Islet precursor cell (in vitro differentiated cells): ENCODE measurements around the gene TRNP1.

Source experiments
- DNase-seq: peaks from one replicate; pipeline ENCODE4 v3.0.0-alpha.2; 2018

The TRNP1 gene

GRCh38 chr1:27029517-27029916, 36.0 kb downstream of the TRNP1 start:
- no peak for DNase-seq

DNA sequence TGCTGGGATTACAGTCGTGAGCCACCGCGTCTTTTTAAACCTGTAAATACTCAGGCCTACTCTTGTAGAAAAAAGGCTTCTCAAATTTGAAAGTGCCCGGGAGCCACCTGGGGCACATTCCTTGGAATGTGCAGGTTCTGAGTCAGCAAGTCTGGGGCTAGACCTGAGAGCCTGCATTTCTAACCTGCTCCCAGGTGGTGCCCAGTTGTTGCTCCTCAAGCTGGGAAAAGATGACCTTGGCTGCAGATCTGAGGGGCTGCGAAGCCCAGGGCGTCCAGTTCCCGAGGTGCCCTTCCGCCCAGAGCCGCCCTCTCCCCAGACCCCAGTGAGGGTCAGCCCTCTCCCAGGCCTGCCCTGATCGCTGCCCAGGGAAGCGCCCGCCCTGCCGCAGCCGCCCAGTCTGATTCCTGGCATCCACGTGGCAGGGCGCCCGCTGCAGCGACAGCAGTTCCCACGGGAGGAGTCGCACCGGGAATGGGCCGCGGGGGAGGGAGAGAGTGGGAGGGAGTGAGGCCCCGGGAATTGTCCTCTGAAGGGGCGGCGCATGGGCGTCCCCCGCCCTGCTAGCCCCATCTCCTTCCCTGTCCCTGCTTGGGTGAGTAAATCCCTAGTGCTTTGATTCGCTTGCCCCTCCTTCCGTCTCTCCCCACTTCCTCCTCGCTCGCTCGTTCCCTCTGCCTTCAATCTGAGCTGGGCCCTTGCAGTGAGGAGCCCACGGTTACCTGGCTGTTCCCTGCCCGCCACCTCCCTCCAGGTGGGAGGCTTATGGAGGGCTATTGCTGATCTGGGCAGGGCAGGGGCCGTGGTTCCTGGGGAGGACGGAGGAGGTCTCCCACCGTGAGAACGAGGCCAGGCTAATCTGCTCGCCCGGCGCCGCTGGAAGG, 38.0 kb downstream of the TRNP1 start:
- peak; percentile 92 for DNase-seq

DNA sequence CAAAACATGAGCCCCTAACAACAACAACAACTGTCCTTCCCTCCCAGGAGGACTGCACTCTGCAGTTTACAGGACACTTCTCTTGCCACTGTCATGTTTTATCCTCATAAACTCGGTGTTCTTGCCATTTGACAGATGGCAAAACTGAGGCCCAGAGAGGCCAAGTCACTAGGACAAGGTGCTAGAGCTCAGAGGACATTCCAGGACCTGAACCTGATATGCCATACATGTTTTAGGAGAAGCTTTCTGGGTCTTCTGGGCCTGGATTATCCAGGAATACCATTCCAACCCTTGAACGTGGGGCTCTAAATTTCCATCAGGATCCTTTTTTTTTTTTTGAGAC, 38.6 kb downstream of the TRNP1 start:
- no peak for DNase-seq

DNA sequence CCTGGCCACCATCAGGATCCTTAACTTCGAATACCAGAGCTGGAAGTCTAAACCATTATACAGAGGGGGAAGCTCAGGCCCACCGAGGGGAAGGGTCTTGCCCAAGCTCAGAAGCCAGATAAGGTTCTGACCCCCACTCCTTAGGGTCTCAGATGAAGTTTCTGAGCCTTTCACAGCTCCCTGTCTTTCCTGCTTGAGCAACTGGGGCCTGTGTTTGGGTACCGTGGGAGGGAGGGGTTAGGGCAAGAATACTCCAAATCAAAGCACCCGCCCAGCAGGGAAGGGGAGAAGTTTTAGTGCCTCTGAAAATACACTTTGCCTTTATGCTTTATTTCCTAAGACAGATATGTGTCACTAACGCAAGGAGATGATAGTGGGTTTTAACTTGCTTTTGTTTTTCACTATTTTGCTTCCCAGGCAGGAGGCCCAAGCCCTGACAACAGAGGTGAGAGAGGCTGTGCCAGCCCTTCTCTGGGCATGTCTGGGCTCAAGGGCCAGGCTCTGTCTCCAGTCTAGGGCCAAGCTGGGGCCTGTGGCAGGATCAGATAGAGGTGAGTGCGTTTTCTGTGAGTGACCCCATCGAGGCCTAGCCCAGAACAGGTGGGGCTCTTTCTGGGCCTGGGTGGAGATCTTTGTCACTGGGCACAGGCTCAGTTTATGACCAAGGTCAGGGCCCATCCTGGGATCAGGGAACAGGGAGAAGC, 39.7 kb downstream of the TRNP1 start:
- no peak for DNase-seq

- no peak for DNase-seq
Observed at GRCh38 chr1:27035344-27035743, 41.9 kb downstream of the TRNP1 start.

DNA sequence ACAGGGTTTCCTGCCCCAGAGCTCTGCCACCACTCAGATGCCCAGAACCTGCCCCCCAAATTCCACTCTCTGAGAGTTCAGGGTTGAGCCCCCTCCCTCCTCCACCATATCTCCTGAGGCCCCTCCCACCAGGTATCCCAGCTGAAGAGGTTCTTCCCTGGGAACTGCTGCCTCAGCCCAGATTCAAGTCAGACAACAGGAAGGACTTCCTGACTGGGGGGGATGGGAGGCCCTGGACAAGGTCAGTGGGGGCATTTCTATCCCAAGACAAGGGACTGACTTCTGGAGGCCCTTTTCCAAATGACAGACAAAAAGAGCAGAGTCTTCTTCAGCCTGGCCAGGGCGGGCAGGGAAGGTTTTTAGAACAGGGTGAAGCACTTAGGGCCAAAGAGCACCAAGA, 43.2 kb downstream of the TRNP1 start:
- DNase-seq = no peak

DNA sequence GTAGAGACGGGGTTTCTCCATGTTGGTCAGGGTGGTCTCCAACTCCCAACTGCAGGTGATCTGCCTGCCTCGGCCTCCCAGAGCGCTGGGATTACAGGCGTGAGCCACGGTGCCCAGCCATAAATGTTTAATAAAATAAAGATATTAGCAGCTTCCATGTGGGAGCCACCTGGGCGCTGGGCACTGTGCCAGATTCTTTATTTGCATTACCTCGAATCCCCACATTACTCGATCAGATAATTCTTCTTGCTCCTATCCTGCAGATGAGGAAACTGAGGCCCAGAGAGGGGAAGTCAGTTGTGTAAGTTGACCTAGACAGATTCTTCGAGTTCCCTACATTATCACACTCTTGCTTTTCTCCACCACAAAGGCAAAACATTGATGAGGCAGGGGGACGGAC, 44.0 kb downstream of the TRNP1 start:
- no peak for DNase-seq

DNA sequence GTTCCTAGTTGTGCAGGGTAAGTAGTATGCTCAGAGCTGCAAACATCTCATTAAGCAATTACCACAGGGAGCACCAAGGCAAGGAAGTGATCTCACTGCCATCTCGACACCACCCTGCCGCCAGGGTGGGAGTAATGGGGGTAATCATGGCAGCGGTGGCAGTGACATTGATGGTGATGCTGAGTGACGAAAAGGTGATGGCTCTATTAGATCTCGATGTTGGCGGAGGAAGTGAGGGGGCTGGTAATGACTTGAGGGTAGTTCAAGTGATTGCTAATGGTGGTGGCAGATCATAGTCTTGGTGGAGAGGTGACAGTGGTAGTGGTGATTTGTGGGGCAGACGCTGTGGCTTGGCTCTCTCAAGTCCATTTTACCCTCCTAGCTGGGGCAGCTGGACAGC, 44.5 kb downstream of the TRNP1 start:
- no peak for DNase-seq

DNA sequence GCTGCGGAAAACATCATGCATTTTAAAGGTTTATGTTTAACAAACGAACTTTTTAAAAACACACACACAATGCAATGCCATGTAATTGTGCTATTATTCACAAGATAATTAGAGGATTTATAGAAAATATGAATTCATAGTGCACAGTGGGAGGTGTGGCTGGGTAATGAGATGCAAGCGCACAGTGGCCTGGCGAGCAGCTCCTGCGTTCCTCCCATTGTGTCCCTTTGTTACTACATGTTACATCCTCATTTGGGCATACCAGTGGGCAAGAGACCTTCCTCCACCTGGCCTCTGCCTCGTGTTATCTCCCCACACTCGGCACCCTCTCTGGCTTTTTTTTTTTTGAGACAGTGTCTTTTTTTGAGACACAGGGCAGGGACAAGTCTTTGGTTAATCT, 49.2 kb downstream of the TRNP1 start:
- no peak for DNase-seq

- peak; percentile 93 for DNase-seq
Observed at GRCh38 chr1:27044613-27045151, 51.2 kb downstream of the TRNP1 start.

DNA sequence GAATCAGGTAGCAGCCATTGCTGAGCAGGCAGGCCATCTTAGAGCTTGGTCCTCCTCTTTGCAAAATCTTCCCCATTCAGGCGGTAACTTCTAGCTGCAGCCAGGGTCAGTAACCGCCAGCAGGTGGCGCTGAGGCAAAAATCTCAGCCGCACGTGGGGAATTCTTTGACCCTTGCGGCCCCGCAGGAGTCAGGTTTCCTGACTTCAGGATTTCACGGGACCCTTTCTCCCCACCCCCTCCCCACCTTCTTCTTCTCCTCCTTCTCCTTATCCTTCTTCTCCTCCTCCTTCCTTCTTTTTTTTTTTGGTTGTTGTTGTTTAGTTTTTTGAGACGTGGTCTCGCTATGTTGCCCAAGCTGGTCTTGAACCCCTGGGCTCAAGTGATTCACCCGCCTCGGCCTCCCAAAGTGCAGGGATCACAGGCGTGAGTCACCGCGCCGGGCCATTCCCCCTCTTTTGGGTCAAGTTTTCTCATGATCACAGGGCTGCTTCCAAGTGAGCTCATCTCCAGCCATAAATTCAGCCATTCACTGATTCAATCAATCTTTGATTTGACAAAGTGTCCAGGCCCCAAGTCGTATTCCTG, 52.6 kb downstream of the TRNP1 start:
- peak; percentile 82 for DNase-seq

DNA sequence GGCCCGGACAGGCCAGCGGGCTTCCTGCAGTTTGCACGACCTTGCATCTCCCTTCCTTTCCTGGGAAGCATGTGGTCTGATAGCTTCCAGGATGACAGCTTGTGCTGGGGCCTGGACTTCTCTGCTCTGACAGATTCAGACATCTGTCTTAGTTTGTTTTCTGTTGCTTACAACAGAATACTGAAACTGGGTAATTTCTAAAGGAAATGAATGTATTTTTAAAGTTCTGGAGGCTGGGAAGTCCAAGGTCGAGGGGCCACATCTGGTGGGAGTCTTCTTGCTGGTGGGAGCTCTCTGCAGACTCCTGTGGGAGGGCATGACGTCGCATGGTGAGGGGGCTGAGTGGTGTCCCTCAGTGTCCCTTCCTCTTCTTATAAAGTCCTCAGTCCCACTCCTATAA, 54.4 kb downstream of the TRNP1 start:
- no peak for DNase-seq

- no peak for DNase-seq
Observed at GRCh38 chr1:27049100-27049499, 55.6 kb downstream of the TRNP1 start.

DNA sequence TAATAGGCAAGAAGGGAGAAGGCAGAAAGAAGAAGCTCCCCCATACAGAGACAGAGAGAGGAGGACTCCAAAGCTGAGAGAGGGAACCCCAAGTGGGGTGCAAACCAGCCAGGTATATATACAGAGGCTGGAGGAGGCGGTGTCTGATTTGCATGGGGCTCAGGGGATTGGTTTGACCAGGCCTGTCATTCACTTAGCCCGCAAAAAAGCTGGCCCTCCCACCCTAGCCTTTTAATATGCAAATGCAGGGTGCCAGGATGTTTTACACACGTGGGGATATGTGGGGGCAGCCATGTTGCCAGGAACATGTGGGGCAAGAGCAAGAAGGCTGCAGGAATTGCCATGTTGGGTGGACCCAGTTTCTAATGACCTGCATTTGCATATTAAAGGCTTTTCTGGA, 56.1 kb downstream of the TRNP1 start:
- no peak for DNase-seq
